Gastroesophageal sphincter (tissue), 3 donors: ENCODE measurements around the gene ATP11A.

ENCODE experiments used
- EP300 ChIP-seq: sonication (generic); formaldehyde crosslinking; IDR thresholded peaks from one replicate; pipeline ENCODE4 v1.6.1; 2017; ENCODE audit warnings: antibody characterized with exemption, mild to moderate bottlenecking
- POLR2A ChIP-seq, 2 donors: fragments of 450-650 bp; IDR thresholded peaks; one replicate each; pipeline ENCODE4 v1.6.1; 2017; ENCODE audit warnings: antibody characterized with exemption in 2 of 2, mild to moderate bottlenecking in 2 of 2, moderate library complexity in 1 of 2
- POLR2AphosphoS5 ChIP-seq: sonication (generic); formaldehyde crosslinking; IDR thresholded peaks from one replicate; pipeline ENCODE4 v1.6.1; 2017; ENCODE audit warnings: antibody characterized with exemption
- TF ChIP-seq, protein P1 (sequence below), 4 experiments: fragments of 200-600 bp in 2 of 4; fragments of 450-650 bp in 2 of 4; sonication (generic) in 1 of 4; IDR thresholded peaks; one replicate each; pipeline ENCODE4 v1.5.1; 2017 to 2019; ENCODE audit warnings: antibody characterized with exemption in 4 of 4, mild to moderate bottlenecking in 2 of 4, moderate library complexity in 2 of 4

DNA sequence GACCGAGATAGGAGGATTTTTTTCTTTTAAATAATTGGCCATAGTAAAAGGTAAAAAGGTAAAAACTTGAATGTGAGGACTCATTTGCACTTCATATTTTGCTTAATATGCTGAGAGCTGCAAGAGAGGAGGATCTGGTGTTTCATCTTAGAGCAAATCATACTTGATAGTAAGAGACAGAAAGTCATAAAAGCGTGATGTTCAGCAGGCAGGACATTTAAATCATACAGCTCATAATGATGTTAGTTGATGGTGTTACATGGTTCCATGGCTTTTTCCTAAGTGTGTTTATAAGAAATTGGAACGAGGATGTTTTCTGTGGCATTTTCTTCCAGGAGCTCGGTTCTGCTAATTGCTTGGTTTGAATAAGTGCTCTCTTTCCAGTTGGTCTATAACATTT lies 16.3 kb downstream of the ATP11A start:
- TF ChIP-seq, protein P1, sequence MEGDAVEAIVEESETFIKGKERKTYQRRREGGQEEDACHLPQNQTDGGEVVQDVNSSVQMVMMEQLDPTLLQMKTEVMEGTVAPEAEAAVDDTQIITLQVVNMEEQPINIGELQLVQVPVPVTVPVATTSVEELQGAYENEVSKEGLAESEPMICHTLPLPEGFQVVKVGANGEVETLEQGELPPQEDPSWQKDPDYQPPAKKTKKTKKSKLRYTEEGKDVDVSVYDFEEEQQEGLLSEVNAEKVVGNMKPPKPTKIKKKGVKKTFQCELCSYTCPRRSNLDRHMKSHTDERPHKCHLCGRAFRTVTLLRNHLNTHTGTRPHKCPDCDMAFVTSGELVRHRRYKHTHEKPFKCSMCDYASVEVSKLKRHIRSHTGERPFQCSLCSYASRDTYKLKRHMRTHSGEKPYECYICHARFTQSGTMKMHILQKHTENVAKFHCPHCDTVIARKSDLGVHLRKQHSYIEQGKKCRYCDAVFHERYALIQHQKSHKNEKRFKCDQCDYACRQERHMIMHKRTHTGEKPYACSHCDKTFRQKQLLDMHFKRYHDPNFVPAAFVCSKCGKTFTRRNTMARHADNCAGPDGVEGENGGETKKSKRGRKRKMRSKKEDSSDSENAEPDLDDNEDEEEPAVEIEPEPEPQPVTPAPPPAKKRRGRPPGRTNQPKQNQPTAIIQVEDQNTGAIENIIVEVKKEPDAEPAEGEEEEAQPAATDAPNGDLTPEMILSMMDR (IDR thresholded peaks at IDR 0.05), result no peak
- no peak for TF ChIP-seq POLR2A (IDR thresholded peaks at IDR 0.05)
- TF ChIP-seq EP300, result no peak
- no peak for TF ChIP-seq POLR2AphosphoS5
